Measurements from ENCODE around the gene WDR75. TPM values are rescaled to one million over a fixed set of nuclear protein-coding genes. Genes with fewer than 3 reads are reported as not detected.

WDR75 gene
- total RNA-seq, 1 donor from 2014 or later, result 33.0 TPM

- TF ChIP-seq CTCF (IDR thresholded peaks at IDR 0.05; ENCODE audit: unreplicated experiment), result no peak
- H3K4me3 Mint-ChIP-seq (ENCODE audit: unreplicated experiment), result no peak overlapping the region
- peaks cover 4% of the 10 kb centered on the region for H3K36me3 Mint-ChIP-seq (ENCODE audit: low read depth, unreplicated experiment)
- H3K9me3 Mint-ChIP-seq (ENCODE audit: unreplicated experiment), result no peaks in the 10 kb centered on the region
- H3K4me1 Mint-ChIP-seq (ENCODE audit: unreplicated experiment), result peaks cover 17% of the 10 kb centered on the region
- peaks cover 5% of the 10 kb centered on the region for H3K27me3 Mint-ChIP-seq (ENCODE audit: unreplicated experiment)
- H3K27ac Mint-ChIP-seq (ENCODE audit: unreplicated experiment), result no peak overlapping the region
- no peak for DNase-seq (ENCODE audit: low spot score)
Observed at GRCh38 chr2:189512879-189513278, 71.6 kb downstream of the WDR75 start.

GRCh38 chr2:189514104-189514503, 72.8 kb downstream of the WDR75 start:
- peaks cover 17% of the 10 kb centered on the region for H3K4me1 Mint-ChIP-seq (ENCODE audit: unreplicated experiment)
- H3K27ac Mint-ChIP-seq (ENCODE audit: unreplicated experiment), result peak overlapping the region; percentile 20

GRCh38 chr2:189515264-189515663, 74.0 kb downstream of the WDR75 start:
- H3K27me3 Mint-ChIP-seq (ENCODE audit: unreplicated experiment), result peaks cover 5% of the 10 kb centered on the region
- no peak for TF ChIP-seq CTCF (IDR thresholded peaks at IDR 0.05; ENCODE audit: unreplicated experiment)
- no peaks in the 10 kb centered on the region for H3K9me3 Mint-ChIP-seq (ENCODE audit: unreplicated experiment)
- H3K4me3 Mint-ChIP-seq (ENCODE audit: unreplicated experiment), result no peak overlapping the region
- peak overlapping the region; percentile 88 for H3K27ac Mint-ChIP-seq (ENCODE audit: unreplicated experiment)
- no peaks in the 10 kb centered on the region for H3K36me3 Mint-ChIP-seq (ENCODE audit: low read depth, unreplicated experiment)
- no peak for DNase-seq (ENCODE audit: low spot score)
- H3K4me1 Mint-ChIP-seq (ENCODE audit: unreplicated experiment), result peaks cover 17% of the 10 kb centered on the region

More at GRCh38 chr2:189514104-189514503, 72.8 kb downstream of the WDR75 start:
- no peak for DNase-seq (ENCODE audit: low spot score)
- no peak for TF ChIP-seq CTCF (IDR thresholded peaks at IDR 0.05; ENCODE audit: unreplicated experiment)
- Mint-ChIP-seq H3K27me3 (ENCODE audit: unreplicated experiment) (peaks cover 5% of the 10 kb centered on the region), H3K9me3 (ENCODE audit: unreplicated experiment) (no peaks in the 10 kb centered on the region), H3K36me3 (ENCODE audit: low read depth, unreplicated experiment) (no peaks in the 10 kb centered on the region), H3K4me3 (ENCODE audit: unreplicated experiment) (no peak overlapping the region)

- Mint-ChIP-seq H3K27me3 (ENCODE audit: unreplicated experiment) (peaks cover 5% of the 10 kb centered on the region), H3K27ac (ENCODE audit: unreplicated experiment) (peak overlapping the region; percentile 65), H3K36me3 (ENCODE audit: low read depth, unreplicated experiment) (no peaks in the 10 kb centered on the region), H3K4me3 (ENCODE audit: unreplicated experiment) (no peak overlapping the region), H3K9me3 (ENCODE audit: unreplicated experiment) (no peaks in the 10 kb centered on the region), H3K4me1 (ENCODE audit: unreplicated experiment) (peaks cover 17% of the 10 kb centered on the region)
- DNase-seq (ENCODE audit: low spot score), result no peak
- no peak for TF ChIP-seq CTCF (IDR thresholded peaks at IDR 0.05; ENCODE audit: unreplicated experiment)
Observed at GRCh38 chr2:189516546-189516945, 75.3 kb downstream of the WDR75 start.

- Mint-ChIP-seq H3K9me3 (ENCODE audit: unreplicated experiment) (no peaks in the 10 kb centered on the region), H3K4me1 (ENCODE audit: unreplicated experiment) (peaks cover 17% of the 10 kb centered on the region), H3K4me3 (ENCODE audit: unreplicated experiment) (no peak overlapping the region), H3K27ac (ENCODE audit: unreplicated experiment) (no peak overlapping the region), H3K27me3 (ENCODE audit: unreplicated experiment) (peaks cover 3% of the 10 kb centered on the region), H3K36me3 (ENCODE audit: low read depth, unreplicated experiment) (no peaks in the 10 kb centered on the region)
- no peak for DNase-seq (ENCODE audit: low spot score)
- no peak for TF ChIP-seq CTCF (IDR thresholded peaks at IDR 0.05; ENCODE audit: unreplicated experiment)
Observed at GRCh38 chr2:189517847-189518535, 76.7 kb downstream of the WDR75 start.
